Hepatocyte (in vitro differentiated cells): ENCODE measurements around the gene TSPAN16.

Source experiments
- EZH2 ChIP-seq: fragments of 200-600 bp; sonication (generic); IDR thresholded peaks from 2 replicates; pipeline ENCODE4 v1.6.1; 2016; ENCODE audit warnings: antibody characterized with exemption, mild to moderate bottlenecking, borderline replicate concordance
- TF ChIP-seq, protein P1 (sequence below): fragments of 200-600 bp; sonication (generic); IDR thresholded peaks from 2 replicates; pipeline ENCODE4 v1.5.1; 2016; ENCODE audit warnings: antibody characterized with exemption, mild to moderate bottlenecking; ENCODE audit not compliant: poor library complexity

DNA sequence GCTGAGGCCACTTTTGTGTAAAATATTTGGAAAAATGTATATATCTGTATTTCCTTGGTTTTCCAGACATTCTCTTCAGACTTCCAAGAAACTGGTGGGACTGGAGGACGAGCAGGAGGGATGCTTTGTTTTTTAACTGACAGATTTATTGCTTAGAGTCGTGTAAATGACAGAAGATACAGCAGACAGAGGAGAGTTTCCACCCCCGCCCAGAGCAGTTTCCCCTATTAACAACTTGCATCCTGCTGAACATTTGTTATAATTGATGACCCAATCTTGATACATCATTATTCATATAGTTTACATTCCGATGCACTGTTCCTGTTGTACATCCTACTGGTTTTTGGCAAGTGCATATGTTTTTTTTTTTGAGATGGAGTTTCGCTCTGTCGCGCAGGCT lies 26.6 kb upstream of the TSPAN16 start:
- TF ChIP-seq, protein P1, sequence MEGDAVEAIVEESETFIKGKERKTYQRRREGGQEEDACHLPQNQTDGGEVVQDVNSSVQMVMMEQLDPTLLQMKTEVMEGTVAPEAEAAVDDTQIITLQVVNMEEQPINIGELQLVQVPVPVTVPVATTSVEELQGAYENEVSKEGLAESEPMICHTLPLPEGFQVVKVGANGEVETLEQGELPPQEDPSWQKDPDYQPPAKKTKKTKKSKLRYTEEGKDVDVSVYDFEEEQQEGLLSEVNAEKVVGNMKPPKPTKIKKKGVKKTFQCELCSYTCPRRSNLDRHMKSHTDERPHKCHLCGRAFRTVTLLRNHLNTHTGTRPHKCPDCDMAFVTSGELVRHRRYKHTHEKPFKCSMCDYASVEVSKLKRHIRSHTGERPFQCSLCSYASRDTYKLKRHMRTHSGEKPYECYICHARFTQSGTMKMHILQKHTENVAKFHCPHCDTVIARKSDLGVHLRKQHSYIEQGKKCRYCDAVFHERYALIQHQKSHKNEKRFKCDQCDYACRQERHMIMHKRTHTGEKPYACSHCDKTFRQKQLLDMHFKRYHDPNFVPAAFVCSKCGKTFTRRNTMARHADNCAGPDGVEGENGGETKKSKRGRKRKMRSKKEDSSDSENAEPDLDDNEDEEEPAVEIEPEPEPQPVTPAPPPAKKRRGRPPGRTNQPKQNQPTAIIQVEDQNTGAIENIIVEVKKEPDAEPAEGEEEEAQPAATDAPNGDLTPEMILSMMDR: no peak
- TF ChIP-seq EZH2: no peak
